A375 (cell line): ENCODE measurements around the gene FASN. TPM values are rescaled to one million over a fixed set of nuclear protein-coding genes. Genes with fewer than 3 reads are reported as not detected.

Experiments used
- total RNA-seq: library from RNA; depleted of rRNA; stranded (reverse); fragments of >200 nt; shearing (Covaris generic); gene quantifications from 2 replicates; pipeline ENCODE4 v1.2.3, GENCODE V29; 2014; rRNA removed

Gene FASN
- 246 and 260 TPM in 2 replicates for total RNA-seq

DNA sequence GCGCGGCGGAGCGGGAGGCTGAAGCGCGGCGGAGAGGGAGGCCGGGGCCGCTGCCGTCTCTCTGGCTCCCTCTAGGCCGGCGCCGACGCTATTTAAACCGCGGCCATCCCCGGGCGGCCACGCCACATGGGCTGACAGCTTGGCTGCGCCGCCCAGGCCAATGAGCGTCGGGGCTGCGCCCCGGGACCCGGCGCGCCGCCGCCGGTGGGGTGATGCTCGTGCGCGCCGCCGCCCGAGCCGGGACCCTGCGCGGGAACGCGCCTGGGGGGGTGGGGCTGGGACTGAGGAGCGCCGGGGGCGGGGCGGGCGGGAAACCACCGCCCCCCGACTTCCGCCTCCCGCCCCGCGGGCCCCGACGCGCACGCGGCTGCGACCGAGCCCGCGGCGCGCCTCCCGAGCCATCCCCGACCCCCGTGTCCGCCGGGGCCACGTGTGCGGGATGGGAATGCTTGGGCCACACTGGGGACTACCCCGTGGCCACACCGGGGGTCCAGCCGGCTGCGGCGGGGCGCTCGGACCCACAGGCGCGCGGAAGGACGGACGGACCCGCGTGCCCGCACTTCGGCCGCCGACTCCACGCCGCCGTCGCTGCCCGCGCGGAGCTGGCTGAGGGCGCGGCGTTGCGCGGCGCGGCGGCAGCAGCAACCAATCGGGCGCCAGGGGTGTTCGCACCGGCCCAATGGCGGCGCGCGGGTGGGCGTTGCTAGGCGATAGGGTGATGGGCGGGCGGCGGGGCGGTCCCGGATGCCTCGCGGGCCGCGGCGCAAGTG is at the start of gene FASN:
Gene FASN, minus strand, starts transcription at position 68 of the 770 bp plus-strand sequence. CDS start 1,791 bp downstream, outside the sequence.

DNA sequence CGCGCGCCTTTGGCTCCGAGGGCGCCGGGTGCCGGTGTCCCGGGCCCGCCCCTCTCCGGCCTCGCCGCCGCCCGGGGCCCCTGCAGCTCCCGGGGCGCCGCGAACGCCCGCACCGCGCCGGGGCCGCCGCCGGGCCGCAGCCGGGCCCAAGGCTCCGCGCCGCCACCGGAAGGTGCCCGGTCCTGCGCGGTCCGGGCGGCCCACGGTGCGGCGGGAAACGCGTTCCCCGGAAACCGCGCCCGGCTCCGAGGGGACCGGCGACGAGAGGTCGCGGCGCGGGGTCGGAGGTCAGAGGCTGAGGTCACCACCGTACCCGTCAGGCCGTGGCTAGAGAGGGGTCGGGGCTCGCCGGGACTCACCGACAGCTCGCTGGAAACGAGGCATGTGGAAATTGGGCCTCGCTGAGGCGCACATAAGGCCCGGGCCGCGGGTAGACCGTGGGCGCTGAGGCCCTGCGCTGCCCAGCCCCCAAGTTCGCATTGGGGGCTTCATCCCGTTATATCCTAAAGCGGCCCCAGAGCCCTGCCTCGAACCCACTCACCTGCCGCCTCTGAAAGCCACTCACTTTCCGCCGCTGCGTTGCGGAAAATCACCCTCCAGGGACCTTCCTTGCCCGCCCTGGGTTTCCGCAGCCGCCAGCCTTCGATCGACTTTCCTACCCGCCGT is 32.3 kb downstream of the FASN start, which contains the start of gene DUS1L:
Gene DUS1L, minus strand, starts transcription at position 167 of the 666 bp plus-strand sequence. CDS start 745 bp downstream, outside the sequence.

DNA sequence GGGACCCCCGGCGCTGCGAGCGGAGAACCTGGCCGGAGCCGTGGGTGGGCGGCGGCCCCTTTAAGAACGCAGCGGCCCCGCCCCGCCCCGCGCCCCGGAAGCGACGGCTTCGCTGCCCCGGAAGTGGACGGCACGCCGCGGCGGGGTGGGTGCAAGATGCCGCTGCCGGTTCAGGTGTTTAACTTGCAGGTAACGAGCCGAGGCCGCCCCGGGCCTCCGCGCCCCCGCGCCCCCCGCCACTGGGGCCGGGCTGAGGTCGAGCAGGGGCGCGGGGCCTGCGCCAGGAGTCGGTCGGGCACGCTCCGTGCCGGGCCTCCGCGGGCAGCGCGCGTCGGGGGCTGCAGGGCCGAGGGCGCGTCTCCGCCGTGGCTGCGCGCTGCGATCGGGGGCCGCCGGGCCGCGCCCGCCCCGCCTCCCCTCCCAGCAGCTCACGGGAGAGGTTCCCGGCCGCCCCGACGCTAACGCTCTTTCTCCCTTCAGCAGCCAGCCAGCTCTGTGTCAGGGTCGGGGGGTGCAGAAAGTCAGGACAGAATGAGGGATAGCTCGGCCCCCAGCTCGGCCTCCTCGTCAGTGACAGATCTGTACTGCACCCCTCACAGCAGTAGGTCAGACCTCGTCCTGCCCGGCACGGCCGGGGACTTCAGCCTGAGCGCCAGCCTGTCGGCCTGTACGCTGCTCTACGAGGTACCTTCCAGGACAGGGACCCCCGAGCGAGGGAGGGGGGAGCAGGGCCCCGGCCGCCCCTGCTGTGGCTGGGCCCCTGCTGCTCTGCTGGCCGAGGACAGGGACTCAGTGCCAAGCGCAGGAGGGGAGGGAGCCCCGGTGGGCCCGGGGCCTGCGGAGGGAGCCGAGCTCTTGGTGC is 46.0 kb downstream of the FASN start, which contains the start of the genes GPS1 and RFNG:
Gene GPS1, plus strand, starts transcription at position 123 of the 862 bp plus-strand sequence. Its CDS starts 34 bp downstream, at position 157.
Gene RFNG, minus strand, starts transcription at position 36 of the 862 bp plus-strand sequence. CDS start 45 bp downstream, outside the sequence.

DNA sequence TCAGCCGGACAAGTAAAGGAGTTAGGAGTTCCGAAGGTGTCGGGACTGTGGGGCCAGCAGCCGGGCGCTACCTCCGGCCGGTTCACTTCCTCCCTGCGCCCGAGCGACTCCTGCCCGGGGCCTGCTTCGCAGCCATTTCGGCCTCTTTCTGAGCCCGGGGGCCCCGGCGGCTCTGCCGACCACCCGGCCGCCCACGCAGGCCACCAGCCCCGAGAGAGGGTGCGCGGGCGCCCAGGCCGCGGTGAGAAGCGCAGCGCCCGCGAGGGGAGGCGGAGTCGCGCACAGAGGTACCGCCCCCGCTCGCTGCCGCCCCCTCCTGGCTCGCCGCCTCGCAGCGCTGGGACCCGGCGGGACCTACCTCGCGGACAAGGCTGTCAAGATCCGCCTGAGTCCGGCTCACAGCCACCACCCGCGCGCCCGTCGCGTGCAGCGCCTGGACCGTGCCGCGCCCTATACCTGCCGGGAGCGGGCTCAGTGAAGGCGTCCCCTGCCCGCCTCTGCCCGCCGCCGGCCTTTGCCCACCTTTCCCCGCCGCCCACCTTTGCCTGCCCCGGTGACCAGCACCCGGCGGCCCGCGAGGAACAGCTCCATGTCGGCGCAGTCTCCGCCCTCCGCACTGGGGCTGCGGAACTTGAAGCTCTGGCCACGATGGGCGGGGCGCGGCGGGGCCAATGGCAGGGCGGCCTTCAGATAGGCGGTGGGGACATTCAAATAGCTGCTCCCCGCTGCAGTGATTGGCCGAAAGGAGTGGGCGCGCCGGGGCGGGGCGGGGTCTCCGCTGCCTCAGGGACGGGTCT is 60.7 kb downstream of the FASN start, which contains the start of gene DCXR:
Gene DCXR, minus strand, starts transcription at position 606 of the 797 bp plus-strand sequence. Its CDS starts 15 bp downstream, at position 591.

DNA sequence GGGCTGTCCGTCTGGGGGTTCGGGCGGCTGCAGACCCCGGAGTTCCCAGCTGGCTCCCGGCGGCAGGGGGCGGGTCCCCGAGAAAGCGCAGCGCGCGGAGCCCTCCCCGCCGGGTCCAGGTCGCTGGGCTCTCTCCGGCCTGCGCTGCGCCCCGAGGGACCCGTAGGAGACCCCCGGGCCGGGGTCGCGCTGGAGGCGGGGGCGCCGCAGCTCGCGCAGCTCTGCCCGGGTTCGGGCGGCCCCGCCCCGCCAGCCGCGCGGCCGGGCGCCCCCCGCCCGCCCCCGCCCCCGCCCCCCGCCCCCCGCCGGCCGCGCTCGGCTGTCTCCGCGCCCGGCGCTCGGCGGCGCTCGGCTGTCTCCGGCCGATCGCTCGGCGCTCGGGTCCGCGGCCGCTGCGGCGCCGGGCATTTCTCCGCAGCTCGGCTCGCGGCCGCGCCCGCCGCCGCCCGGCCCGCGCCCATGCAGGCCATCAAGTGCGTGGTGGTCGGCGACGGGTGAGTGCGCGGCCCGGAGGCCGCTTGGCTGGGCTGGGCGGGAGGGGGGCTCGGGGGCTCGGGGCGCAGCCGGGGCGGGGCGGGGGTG is 66.6 kb downstream of the FASN start, which contains the start of gene RAC3:
Gene RAC3, plus strand, starts transcription at position 376 of the 582 bp plus-strand sequence. Its CDS starts 84 bp downstream, at position 460.

Other genes starting within 250 kb of the FASN start
- gene P4HB, start 237.7 kb downstream of the FASN start, total RNA-seq: 716 and 811 TPM in 2 replicates
- 229 and 255 TPM in 2 replicates for gene ARHGDIA, start 226.9 kb downstream of the FASN start, total RNA-seq
- 423 and 436 TPM in 2 replicates for gene ALYREF, start 206.7 kb downstream of the FASN start, total RNA-seq
- 135 and 136 TPM in 2 replicates for gene ANAPC11, start 206.5 kb downstream of the FASN start, total RNA-seq
- 0.11 and 0.24 TPM in 2 replicates for gene NPB, start 196.0 kb downstream of the FASN start, total RNA-seq
- 27.0 and 32.0 TPM in 2 replicates for gene PCYT2, start 186.8 kb downstream of the FASN start, total RNA-seq
- gene SIRT7, start 180.1 kb downstream of the FASN start, total RNA-seq: 31.6 and 35.1 TPM in 2 replicates
- 23.1 and 24.7 TPM in 2 replicates for gene MAFG, start 170.5 kb downstream of the FASN start, total RNA-seq
- gene PYCR1, start 160.9 kb downstream of the FASN start, total RNA-seq: 190 and 198 TPM in 2 replicates
- not detected in 2 replicates for gene MYADML2, start 151.0 kb downstream of the FASN start, total RNA-seq
- gene NOTUM, start 137.0 kb downstream of the FASN start, total RNA-seq: 0.11 TPM in 1 of 2 replicates, not detected in the other
- 43.4 and 50.5 TPM in 2 replicates for gene ASPSCR1, start 120.6 kb downstream of the FASN start, total RNA-seq
- 81.1 and 86.3 TPM in 2 replicates for gene CENPX, start 75.4 kb downstream of the FASN start, total RNA-seq
- 17.9 and 20.5 TPM in 2 replicates for gene LRRC45, start 74.9 kb downstream of the FASN start, total RNA-seq
- 15.0 and 18.4 TPM in 2 replicates for gene RAC3, start 66.6 kb downstream of the FASN start, total RNA-seq
- 74.0 and 86.0 TPM in 2 replicates for gene DCXR, start 60.5 kb downstream of the FASN start, total RNA-seq
- 29.9 and 33.5 TPM in 2 replicates for gene RFNG, start 46.4 kb downstream of the FASN start, total RNA-seq
- 204 and 210 TPM in 2 replicates for gene GPS1, start 46.3 kb downstream of the FASN start, total RNA-seq
- gene DUS1L, start 32.4 kb downstream of the FASN start, total RNA-seq: 127 and 134 TPM in 2 replicates
- 36.2 and 40.3 TPM in 2 replicates for gene CCDC57, start 114.6 kb upstream of the FASN start, total RNA-seq
- gene SLC16A3, start 130.8 kb upstream of the FASN start, total RNA-seq: 18.8 and 20.1 TPM in 2 replicates
- 33.2 and 42.0 TPM in 2 replicates for gene CSNK1D, start 175.5 kb upstream of the FASN start, total RNA-seq
- gene CD7, start 219.4 kb upstream of the FASN start, total RNA-seq: 0.11 TPM in 1 of 2 replicates, not detected in the other
- gene SECTM1, start 235.5 kb upstream of the FASN start, total RNA-seq: 15.3 and 22.8 TPM in 2 replicates